ENCODE results near the gene MAGI2.
"Not testable (repeated sequence)": the region's sequence is repeated elsewhere in the genome, so short reads cannot be mapped to it uniquely, and the experiment has no call there.

The MAGI2 gene

GRCh38 chr7:78635026-78635793 lies 818.3 kb downstream of the MAGI2 start:
- no peak for DNase-seq (ENCODE audit: low read depth)

GRCh38 chr7:78634093-78634492 lies 819.4 kb downstream of the MAGI2 start:
- DNase-seq (ENCODE audit: low read depth), result no peak

- no peak for DNase-seq (ENCODE audit: low read depth)
Observed at GRCh38 chr7:78620920-78621319, 832.5 kb downstream of the MAGI2 start.

- DNase-seq (ENCODE audit: low read depth), result no peak
Observed at GRCh38 chr7:78616539-78616938, 836.9 kb downstream of the MAGI2 start.

GRCh38 chr7:78609281-78609680 lies 844.2 kb downstream of the MAGI2 start:
- no peak for DNase-seq (ENCODE audit: low read depth)

GRCh38 chr7:78607099-78607498 lies 846.4 kb downstream of the MAGI2 start:
- DNase-seq (ENCODE audit: low read depth), result no peak

GRCh38 chr7:78605119-78605518 lies 848.3 kb downstream of the MAGI2 start:
- peak; percentile 2 for DNase-seq (ENCODE audit: low read depth)

- peak; percentile 5 for DNase-seq (ENCODE audit: low read depth)
Observed at GRCh38 chr7:78601728-78602127, 851.7 kb downstream of the MAGI2 start.

- no peak for DNase-seq (ENCODE audit: low read depth)
Observed at GRCh38 chr7:78594156-78594555, 859.3 kb downstream of the MAGI2 start.

GRCh38 chr7:78588393-78588792 lies 865.1 kb downstream of the MAGI2 start:
- no peak for DNase-seq (ENCODE audit: low read depth)

- peak; percentile 15 for DNase-seq (ENCODE audit: low read depth)
Observed at GRCh38 chr7:78587443-78588044, 865.9 kb downstream of the MAGI2 start.

- DNase-seq (ENCODE audit: low read depth), result no peak
Observed at GRCh38 chr7:78585980-78586379, 867.5 kb downstream of the MAGI2 start.

- DNase-seq (ENCODE audit: low read depth), result no peak
Observed at GRCh38 chr7:78578686-78579085, 874.8 kb downstream of the MAGI2 start.

- DNase-seq (ENCODE audit: low read depth), result not testable (repeated sequence)
Observed at GRCh38 chr7:78577174-78577952, 876.1 kb downstream of the MAGI2 start.

- peak; percentile 19 for DNase-seq (ENCODE audit: low read depth)
Observed at GRCh38 chr7:78576236-78576635, 877.2 kb downstream of the MAGI2 start.

GRCh38 chr7:78571292-78571691 lies 882.2 kb downstream of the MAGI2 start:
- no peak for DNase-seq (ENCODE audit: low read depth)

GRCh38 chr7:78568690-78569089 lies 884.8 kb downstream of the MAGI2 start:
- no peak for DNase-seq (ENCODE audit: low read depth)

GRCh38 chr7:78567836-78568235 lies 885.6 kb downstream of the MAGI2 start:
- DNase-seq (ENCODE audit: low read depth), result no peak

GRCh38 chr7:78565784-78566183 lies 887.7 kb downstream of the MAGI2 start:
- no peak for DNase-seq (ENCODE audit: low read depth)

- no peak for DNase-seq (ENCODE audit: low read depth)
Observed at GRCh38 chr7:78563191-78563590, 890.3 kb downstream of the MAGI2 start.

- DNase-seq (ENCODE audit: low read depth), result no peak
Observed at GRCh38 chr7:78562191-78562590, 891.3 kb downstream of the MAGI2 start.

- no peak for DNase-seq (ENCODE audit: low read depth)
Observed at GRCh38 chr7:78558566-78558965, 894.9 kb downstream of the MAGI2 start.

- no peak for DNase-seq (ENCODE audit: low read depth)
Observed at GRCh38 chr7:78543976-78544375, 909.5 kb downstream of the MAGI2 start.
